ENCODE measurements around the gene ING1.
"Not testable (repeated sequence)": the region's sequence is repeated elsewhere in the genome, so short reads cannot be mapped to it uniquely, and the experiment has no call there.

The ING1 gene

GRCh38 chr13:110696776-110697175 lies 16.7 kb upstream of the ING1 start:
- DNase-seq, result no peak

GRCh38 chr13:110697842-110698241 lies 15.7 kb upstream of the ING1 start:
- DNase-seq, result peak; percentile 10

- DNase-seq, result no peak
Measured at GRCh38 chr13:110698689-110699088, 14.8 kb upstream of the ING1 start.

- DNase-seq, result no peak
Measured at GRCh38 chr13:110699148-110700145, 14.1 kb upstream of the ING1 start.

GRCh38 chr13:110700186-110700585 lies 13.3 kb upstream of the ING1 start:
- DNase-seq, result no peak

GRCh38 chr13:110700641-110701040 lies 12.9 kb upstream of the ING1 start:
- no peak for DNase-seq

GRCh38 chr13:110701061-110701460 lies 12.4 kb upstream of the ING1 start:
- not testable (repeated sequence) for DNase-seq

GRCh38 chr13:110702089-110702488 lies 11.4 kb upstream of the ING1 start:
- DNase-seq, result no peak

- peak; percentile 27 for DNase-seq
Measured at GRCh38 chr13:110702591-110703526, 10.6 kb upstream of the ING1 start.

- peak; percentile 38 for DNase-seq
Measured at GRCh38 chr13:110705356-110705825, 8.1 kb upstream of the ING1 start.

GRCh38 chr13:110705826-110706569 lies 7.5 kb upstream of the ING1 start, which contains the start of gene CARS2:
CARS2 (minus strand) TSS chr13:110706116; CDS start chr13:110706093, 23 bp downstream.
- DNase-seq, result peak; percentile 97

GRCh38 chr13:110706570-110707372 lies 6.7 kb upstream of the ING1 start:
- no peak for DNase-seq

GRCh38 chr13:110712081-110712848 lies 1.2 kb upstream of the ING1 start:
- DNase-seq, result peak; percentile 94

- DNase-seq, result peak; percentile 99
Measured at GRCh38 chr13:110712849-110713641, 455 bp upstream of the ING1 start.

GRCh38 chr13:110713981-110714796 lies 689 bp downstream of the ING1 start:
- DNase-seq, result peak; percentile 66

- peak; percentile 63 for DNase-seq
Measured at GRCh38 chr13:110714797-110715394, 1.4 kb downstream of the ING1 start.

GRCh38 chr13:110715395-110716246 lies 2.1 kb downstream of the ING1 start:
- DNase-seq, result peak; percentile 99

- peak; percentile 52 for DNase-seq
Measured at GRCh38 chr13:110716247-110716515, 2.7 kb downstream of the ING1 start.
